ENCODE data around the gene SRPK1. TPM values are rescaled to one million over a fixed set of nuclear protein-coding genes. Genes with fewer than 3 reads are reported as not detected.

SRPK1 gene
- total RNA-seq, 4 donors from 2014 or later: 38.2 to 104 (median 56.7) TPM

DNA sequence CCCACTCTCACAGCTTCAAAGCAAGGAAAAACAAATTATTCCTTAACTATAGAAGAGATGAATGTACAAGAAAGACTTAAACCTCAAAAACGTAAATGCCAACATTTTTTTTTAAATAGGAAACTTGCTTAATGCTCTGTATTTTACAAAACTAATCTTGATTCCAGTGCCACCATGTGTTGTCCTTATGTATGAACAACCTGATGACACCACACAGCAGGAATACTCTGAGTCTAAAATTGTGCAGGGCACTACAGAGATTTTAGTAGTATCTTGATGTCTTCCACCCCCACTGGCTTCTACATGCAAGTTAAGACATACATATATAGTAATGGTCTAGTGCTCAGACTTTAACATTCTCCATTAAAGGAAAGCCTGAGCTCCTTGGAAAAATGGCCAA, 46.2 kb downstream of the SRPK1 start:
- TF ChIP-seq, protein P1, sequence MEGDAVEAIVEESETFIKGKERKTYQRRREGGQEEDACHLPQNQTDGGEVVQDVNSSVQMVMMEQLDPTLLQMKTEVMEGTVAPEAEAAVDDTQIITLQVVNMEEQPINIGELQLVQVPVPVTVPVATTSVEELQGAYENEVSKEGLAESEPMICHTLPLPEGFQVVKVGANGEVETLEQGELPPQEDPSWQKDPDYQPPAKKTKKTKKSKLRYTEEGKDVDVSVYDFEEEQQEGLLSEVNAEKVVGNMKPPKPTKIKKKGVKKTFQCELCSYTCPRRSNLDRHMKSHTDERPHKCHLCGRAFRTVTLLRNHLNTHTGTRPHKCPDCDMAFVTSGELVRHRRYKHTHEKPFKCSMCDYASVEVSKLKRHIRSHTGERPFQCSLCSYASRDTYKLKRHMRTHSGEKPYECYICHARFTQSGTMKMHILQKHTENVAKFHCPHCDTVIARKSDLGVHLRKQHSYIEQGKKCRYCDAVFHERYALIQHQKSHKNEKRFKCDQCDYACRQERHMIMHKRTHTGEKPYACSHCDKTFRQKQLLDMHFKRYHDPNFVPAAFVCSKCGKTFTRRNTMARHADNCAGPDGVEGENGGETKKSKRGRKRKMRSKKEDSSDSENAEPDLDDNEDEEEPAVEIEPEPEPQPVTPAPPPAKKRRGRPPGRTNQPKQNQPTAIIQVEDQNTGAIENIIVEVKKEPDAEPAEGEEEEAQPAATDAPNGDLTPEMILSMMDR (IDR thresholded peaks at IDR 0.05 in 4 of 5, conservative IDR thresholded peaks at IDR 0.05 in 1 of 5): no peak
- no peak for TF ChIP-seq POLR2A (IDR thresholded peaks at IDR 0.05)
- Histone ChIP-seq H3K27me3 (no peaks in the 10 kb centered on the region), H3K27ac (no peak overlapping the region), H3K4me3 (no peak overlapping the region), H3K36me3 (peaks cover 0 to 18% of the 10 kb centered on the region in 2 donors), H3K4me1 (no peaks in the 10 kb centered on the region), H3K9me3 (no peaks in the 10 kb centered on the region)
- DNase-seq: no peak
- in situ Hi-C loops (cut with MboI; ENCODE audit: low sequenced_read_pairs in 4 of 4) (no loop called here), intact Hi-C loops (cut with DNase I; ENCODE audit: low total_unique reads) (no loop called here)
- no peak for ATAC-seq

- Histone ChIP-seq H3K27me3 (no peaks in the 10 kb centered on the region), H3K27ac (no peak overlapping the region), H3K36me3 (peaks cover 0 to 33% of the 10 kb centered on the region in 2 donors), H3K9me3 (no peaks in the 10 kb centered on the region), H3K4me3 (no peak overlapping the region), H3K4me1 (no peaks in the 10 kb centered on the region)
- in situ Hi-C loops (cut with MboI; ENCODE audit: low sequenced_read_pairs in 4 of 4): no loop called here
- ATAC-seq: no peak
- TF ChIP-seq POLR2A (IDR thresholded peaks at IDR 0.05): no peak
- TF ChIP-seq, protein P1 (IDR thresholded peaks at IDR 0.05 in 4 of 5, conservative IDR thresholded peaks at IDR 0.05 in 1 of 5): no peak
- intact Hi-C loops (cut with DNase I; ENCODE audit: low total_unique reads): no loop called here
- no peak for DNase-seq
Observed at GRCh38 chr6:35859367-35859766, 61.5 kb downstream of the SRPK1 start.

- TF ChIP-seq, protein P1 (IDR thresholded peaks at IDR 0.05 in 4 of 5, conservative IDR thresholded peaks at IDR 0.05 in 1 of 5): no peak
- no peak for TF ChIP-seq POLR2A (IDR thresholded peaks at IDR 0.05)
- no peaks in the 10 kb centered on the region for H3K4me1 ChIP-seq
- H3K36me3 ChIP-seq: peaks cover 0 to 45% of the 10 kb centered on the region in 2 donors
- no peaks in the 10 kb centered on the region for H3K27me3 ChIP-seq
- H3K4me3 ChIP-seq: no peak overlapping the region
- H3K9me3 ChIP-seq: no peaks in the 10 kb centered on the region
- H3K27ac ChIP-seq: no peak overlapping the region
- in situ Hi-C loops (cut with MboI; ENCODE audit: low sequenced_read_pairs in 4 of 4) (no loop called here), intact Hi-C loops (cut with DNase I; ENCODE audit: low total_unique reads) (no loop called here)
- DNase-seq: no peak
- ATAC-seq: no peak
Observed at GRCh38 chr6:35857853-35858252, 63.0 kb downstream of the SRPK1 start.

DNA sequence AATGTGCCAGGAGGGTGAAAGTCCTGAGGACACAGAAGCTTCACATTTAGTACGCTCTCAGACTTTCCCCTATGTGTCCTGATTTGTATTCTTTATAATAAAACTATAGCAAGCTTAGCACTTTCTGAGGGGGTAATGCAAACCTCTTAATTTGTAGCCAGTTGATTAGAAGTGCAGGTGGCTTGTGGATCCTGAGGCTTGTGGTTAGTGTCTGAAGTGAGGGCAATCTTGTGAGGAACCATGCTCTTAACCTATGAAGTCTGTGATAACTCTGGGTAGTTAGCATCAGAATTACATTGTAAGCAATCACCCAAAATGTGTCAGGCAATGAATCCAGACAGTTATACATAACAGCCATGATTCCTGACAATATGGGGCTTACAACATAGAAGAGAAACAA, 64.6 kb downstream of the SRPK1 start:
- Histone ChIP-seq H3K36me3 (peaks cover 0 to 59% of the 10 kb centered on the region in 2 donors), H3K27me3 (no peaks in the 10 kb centered on the region), H3K9me3 (no peaks in the 10 kb centered on the region), H3K4me3 (no peak overlapping the region), H3K27ac (no peak overlapping the region), H3K4me1 (no peaks in the 10 kb centered on the region)
- intact Hi-C loops (cut with DNase I; ENCODE audit: low total_unique reads): no loop called here
- no peak for ATAC-seq
- TF ChIP-seq, protein P1 (IDR thresholded peaks at IDR 0.05 in 4 of 5, conservative IDR thresholded peaks at IDR 0.05 in 1 of 5): no peak
- no peak for TF ChIP-seq POLR2A (IDR thresholded peaks at IDR 0.05)
- no peak for DNase-seq
- in situ Hi-C loops (cut with MboI; ENCODE audit: low sequenced_read_pairs in 4 of 4): no loop called here

- ATAC-seq (no peak), DNase-seq (no peak)
- Histone ChIP-seq H3K27me3 (no peaks in the 10 kb centered on the region), H3K27ac (no peak overlapping the region), H3K4me1 (no peaks in the 10 kb centered on the region), H3K4me3 (no peak overlapping the region), H3K36me3 (peaks cover 0 to 67% of the 10 kb centered on the region in 2 donors), H3K9me3 (no peaks in the 10 kb centered on the region)
- TF ChIP-seq, protein P1 (IDR thresholded peaks at IDR 0.05 in 4 of 5, conservative IDR thresholded peaks at IDR 0.05 in 1 of 5): no peak
- no peak for TF ChIP-seq POLR2A (IDR thresholded peaks at IDR 0.05)
- in situ Hi-C loops (cut with MboI; ENCODE audit: low sequenced_read_pairs in 4 of 4) (no loop called here), intact Hi-C loops (cut with DNase I; ENCODE audit: low total_unique reads) (no loop called here)
Observed at GRCh38 chr6:35852994-35853393, 67.9 kb downstream of the SRPK1 start.

Measured in gastrocnemius medialis (tissue), 4 donors.